Lower leg skin (tissue), 4 donors: ENCODE data around the gene AP2A1. TPM values are rescaled to one million over a fixed set of nuclear protein-coding genes. Genes with fewer than 3 reads are reported as not detected.
"Not testable (repeated sequence)": the region's sequence is repeated elsewhere in the genome, so short reads cannot be mapped to it uniquely, and the experiment has no call there.

ENCODE experiments used
- DNase-seq, 2 donors: peaks; one replicate each; pipeline ENCODE4 v3.0.0-alpha.2; 2019; ENCODE audit warnings: low spot score in 2 of 2
- H3K4me3 ChIP-seq: fragments of 200-600 bp; sonication (generic); 2 replicates; pipeline ENCODE4 v1.5.1; 2017; ENCODE audit warnings: mild to moderate bottlenecking, low read depth; ENCODE audit not compliant: poor library complexity, severe bottlenecking
- CTCF ChIP-seq, 3 donors: fragments of 450-650 bp; IDR thresholded peaks; one replicate each; pipeline ENCODE4 v1.5.1; 2016; ENCODE audit warnings: antibody characterized with exemption in 3 of 3, mild to moderate bottlenecking in 3 of 3, moderate library complexity in 2 of 3
- POLR2A ChIP-seq, 2 donors: fragments of 450-650 bp; IDR thresholded peaks; one replicate each; pipeline ENCODE4 v1.6.1; 2016 to 2017; ENCODE audit warnings: antibody characterized with exemption in 2 of 2, mild to moderate bottlenecking in 1 of 2, moderate library complexity in 1 of 2
- WGBS, 2 donors: methylation state at CpG; one replicate each; pipeline ENCODE4 v1.1.5; 2018; 5-methylcytosine and 5-hydroxymethylcytosine counted together
- intact Hi-C: fragments of 100-400 bp; cut with DNase I; formaldehyde crosslinking; loops from one replicate; pipeline ENCODE4 v1.15.0; 2023; ENCODE audit warnings: low total_unique reads
- total RNA-seq, 4 donors: library from RNA; depleted of rRNA; stranded (reverse); fragments of >200 nt; gene quantifications; one replicate each; pipeline ENCODE4 v1.1.0, GENCODE V29; 2016

The AP2A1 gene
- total RNA-seq: 100 to 1,000 TPM; 112 to 123 (median 116) TPM

DNA sequence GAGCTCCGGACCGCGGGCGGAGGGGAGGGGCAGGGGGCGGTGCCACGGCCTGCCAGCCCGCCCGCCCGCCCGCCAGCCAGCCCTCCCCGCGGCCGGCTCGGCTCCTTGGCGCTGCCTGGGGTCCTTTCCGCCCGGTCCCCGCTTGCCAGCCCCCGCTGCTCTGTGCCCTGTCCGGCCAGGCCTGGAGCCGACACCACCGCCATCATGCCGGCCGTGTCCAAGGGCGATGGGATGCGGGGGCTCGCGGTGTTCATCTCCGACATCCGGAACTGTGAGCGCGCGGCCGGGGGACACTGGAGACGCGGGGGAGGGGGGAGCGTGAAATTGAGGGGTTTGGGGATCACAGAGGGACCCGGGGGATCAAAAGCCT is at the start of gene AP2A1:
AP2A1 (plus strand) TSS at position 72 of the 370 bp plus-strand sequence; CDS start at position 205, 133 bp downstream.
- intact Hi-C loops: no loop called here
- WGBS, 2 donors: 4 to 5% methylated on average over 17 to 28 of the region's 38 CpGs
- no peak for TF ChIP-seq POLR2A (IDR thresholded peaks at IDR 0.05)
- TF ChIP-seq CTCF (IDR thresholded peaks at IDR 0.05): no peak
- H3K4me3 ChIP-seq: peak within 1 kb of the TSS; percentile 92
- DNase-seq: no peak

DNA sequence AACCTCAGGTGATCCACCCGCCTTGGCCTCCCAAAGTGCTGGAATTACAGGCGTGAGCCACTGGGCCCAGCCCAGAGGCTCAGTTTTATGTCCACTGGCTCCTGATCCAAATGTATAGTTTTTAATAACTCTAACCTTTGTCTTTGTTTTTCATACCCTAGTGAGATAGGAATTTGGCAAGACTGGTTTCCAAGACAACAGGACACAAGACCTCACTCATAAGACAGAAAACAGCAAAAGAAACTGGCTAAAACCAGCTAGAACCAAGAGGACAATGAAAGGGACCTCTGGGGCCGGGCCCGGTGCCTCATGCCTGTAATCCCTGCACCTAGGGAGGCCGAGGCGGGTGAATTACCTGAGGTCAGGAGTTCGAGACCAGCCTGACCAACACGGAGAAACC is 48.3 kb upstream of the AP2A1 start:
- 84 to 94% methylated on average over 8 of the region's 8 CpGs for WGBS, 2 donors
- intact Hi-C loops: no loop called here
- no peak overlapping the region for H3K4me3 ChIP-seq
- no peak for DNase-seq
- TF ChIP-seq CTCF (IDR thresholded peaks at IDR 0.05) (no peak), POLR2A (IDR thresholded peaks at IDR 0.05) (no peak)

DNA sequence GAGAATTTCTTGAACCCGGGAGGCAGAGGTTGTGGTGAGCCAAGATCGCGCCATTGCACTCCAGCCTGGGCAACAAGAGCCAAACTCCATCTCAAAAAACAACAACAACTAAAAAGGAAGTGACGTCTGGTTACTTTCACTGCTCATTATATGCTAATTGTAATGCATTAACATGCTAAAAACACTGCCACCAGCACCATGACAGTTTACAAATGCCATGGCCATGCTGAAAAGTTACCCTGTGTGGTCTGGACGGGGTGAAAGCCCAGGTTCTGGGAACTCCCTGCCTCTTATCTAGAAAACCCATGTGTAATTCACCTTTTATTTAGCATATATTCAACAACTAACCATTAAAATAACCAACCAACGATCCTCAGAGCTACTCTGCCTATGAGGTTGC is 47.8 kb upstream of the AP2A1 start:
- no peak for TF ChIP-seq POLR2A (IDR thresholded peaks at IDR 0.05)
- TF ChIP-seq CTCF (IDR thresholded peaks at IDR 0.05): no peak
- H3K4me3 ChIP-seq: no peak overlapping the region
- no peak for DNase-seq
- 83 to 87% methylated on average over 6 of the region's 6 CpGs for WGBS, 2 donors
- intact Hi-C loops: no loop called here

- intact Hi-C loops, DNase-seq, H3K4me3 ChIP-seq: not testable (repeated sequence)
- 82% methylated on average over 22 of the region's 22 CpGs for WGBS, 2 donors
Measured at GRCh38 chr19:49719420-49719819, 47.4 kb upstream of the AP2A1 start.

DNA sequence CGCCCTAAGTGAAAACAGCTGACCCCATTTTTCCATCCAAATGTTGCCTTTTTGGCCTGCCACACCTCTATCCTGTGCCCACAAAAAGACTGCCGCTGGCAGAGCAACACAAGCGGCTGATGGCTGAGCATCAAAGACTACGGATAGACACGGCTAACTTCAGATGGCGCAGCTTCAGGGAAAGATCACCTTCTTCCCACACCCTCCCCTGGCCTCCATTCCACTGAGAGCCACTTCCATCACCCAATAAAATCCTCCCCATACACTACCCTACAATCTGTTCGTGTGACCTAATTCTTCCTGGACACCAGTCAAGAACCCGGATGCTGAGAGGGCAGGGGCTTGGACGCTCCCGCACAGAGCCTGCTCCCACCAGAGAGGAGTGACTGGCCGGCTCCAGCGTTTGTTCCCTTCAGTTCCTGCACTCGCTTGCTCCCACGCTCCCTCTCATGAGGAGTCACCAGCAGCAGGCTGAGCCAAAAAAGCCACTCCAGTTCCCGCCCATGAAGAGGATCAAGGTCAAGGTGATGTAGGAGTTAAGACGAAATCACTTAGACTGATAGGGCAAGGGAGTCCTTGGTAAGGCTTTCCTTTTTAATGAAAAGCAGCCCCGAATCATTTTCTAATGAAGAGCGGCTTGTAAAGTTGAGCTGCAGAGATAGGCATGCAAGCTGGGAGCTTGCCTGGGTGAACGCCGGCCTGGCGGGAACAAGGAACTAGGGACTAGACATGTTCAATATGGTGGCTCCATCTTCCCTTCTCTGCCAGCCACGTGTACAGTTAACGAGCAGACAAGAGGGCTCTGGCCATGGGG is 39.4 kb upstream of the AP2A1 start:
- 58 to 62% methylated on average over 23 of the region's 23 CpGs for WGBS, 2 donors
- no peak overlapping the region for H3K4me3 ChIP-seq
- intact Hi-C loops: no loop called here
- no peak for DNase-seq
- no peak for TF ChIP-seq CTCF (IDR thresholded peaks at IDR 0.05)
- TF ChIP-seq POLR2A (IDR thresholded peaks at IDR 0.05): no peak

DNA sequence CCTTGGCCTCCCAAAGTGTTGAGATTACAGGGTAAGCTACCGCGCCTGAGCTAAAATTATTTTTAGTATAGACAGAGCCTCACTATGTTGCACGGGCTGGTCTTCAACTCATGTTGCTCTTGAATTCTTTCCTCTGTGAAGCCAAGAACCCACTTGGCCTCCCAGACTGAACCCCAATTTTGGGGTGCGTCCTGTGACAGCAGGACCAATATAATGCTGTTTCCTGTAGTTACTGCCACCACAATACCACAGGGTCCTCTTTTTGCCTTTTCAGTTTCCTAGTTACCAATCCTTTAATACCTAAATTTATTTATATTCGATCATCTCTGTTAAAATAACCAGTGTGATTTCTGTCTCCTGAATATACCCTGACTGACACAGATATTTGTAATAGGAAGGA is 36.6 kb upstream of the AP2A1 start:
- intact Hi-C loops: no loop called here
- H3K4me3 ChIP-seq: no peak overlapping the region
- TF ChIP-seq POLR2A (IDR thresholded peaks at IDR 0.05) (no peak), CTCF (IDR thresholded peaks at IDR 0.05) (no peak)
- DNase-seq: no peak
- 81 to 95% methylated on average over 5 of the region's 5 CpGs for WGBS, 2 donors
